Transverse colon (tissue), 4 donors: ENCODE results near the gene RGS5. TPM values are rescaled to one million over a fixed set of nuclear protein-coding genes. Genes with fewer than 3 reads are reported as not detected.

Source experiments
- DNase-seq: peaks from one replicate; pipeline ENCODE4 v3.0.0-alpha.2; 2019
- H3K27ac ChIP-seq, 4 donors: fragments of 200-600 bp; sonication (generic); 2 replicates each; pipeline ENCODE4 v1.5.1; 2016 to 2018; ENCODE audit warnings: inconsistent platforms in 4 of 4
- H3K27me3 ChIP-seq: fragments of 200-600 bp; sonication (generic); 2 replicates; pipeline ENCODE4 v1.5.1; 2017; ENCODE audit warnings: inconsistent platforms
- H3K36me3 ChIP-seq, 4 donors: fragments of 200-600 bp; sonication (generic); 2 replicates each; pipeline ENCODE4 v1.5.1; 2017 to 2019; ENCODE audit warnings: inconsistent platforms in 4 of 4
- H3K4me1 ChIP-seq, 4 donors: fragments of 200-600 bp; sonication (generic); 2 replicates each; pipeline ENCODE4 v1.5.1; 2017 to 2020; ENCODE audit warnings: inconsistent platforms in 4 of 4
- H3K4me3 ChIP-seq, 4 donors: fragments of 200-600 bp; sonication (generic); 1 replicate in 1 of 4; 2 replicates in 3 of 4; pipeline versions ENCODE4 v1.5.1 to v1.6.1; 2017 to 2019; ENCODE audit warnings: inconsistent platforms in 4 of 4
- H3K9me3 ChIP-seq, 2 donors: fragments of 200-600 bp; sonication (generic); 2 replicates each; pipeline ENCODE4 v1.5.1; 2017 to 2019; ENCODE audit warnings: inconsistent platforms in 2 of 2
- EP300 ChIP-seq: sonication (generic); formaldehyde crosslinking; IDR thresholded peaks from one replicate; pipeline ENCODE4 v1.6.1; 2017; ENCODE audit warnings: antibody characterized with exemption, low read depth
- POLR2A ChIP-seq: fragments of 450-650 bp; IDR thresholded peaks from one replicate; pipeline ENCODE4 v1.6.1; 2016; ENCODE audit warnings: antibody characterized with exemption, mild to moderate bottlenecking, moderate library complexity
- POLR2AphosphoS5 ChIP-seq, 3 donors: sonication (generic); formaldehyde crosslinking; IDR thresholded peaks; one replicate each; pipeline ENCODE4 v1.6.1; 2016; ENCODE audit warnings: antibody characterized with exemption in 3 of 3
- WGBS, 2 donors: methylation state at CpG; one replicate each; pipeline ENCODE4 v1.1.5; 2018; ENCODE audit warnings: low coverage in 1 of 2; 5-methylcytosine and 5-hydroxymethylcytosine counted together
- in situ Hi-C, 4 donors: fragments of 200-750 bp; cut with MboI; loops; one replicate each; pipeline versions ENCODE4 v1.15.0 to v1.15.1; 2017; ENCODE audit warnings: low sequenced_read_pairs in 3 of 4, low pct_ligation_motif_present in 1 of 4, low pct_unique_long_range_greater_than_20kb in 1 of 4
- intact Hi-C: fragments of 100-400 bp; cut with DNase I; formaldehyde crosslinking; loops from one replicate; pipeline ENCODE4 v1.15.1; 2023; ENCODE audit warnings: low total_unique reads
- total RNA-seq, 4 donors: library from RNA; depleted of rRNA; stranded (reverse); fragments of >200 nt; gene quantifications; one replicate each; pipeline ENCODE4 v1.1.0, GENCODE V29; 2016
- TF ChIP-seq, protein P1 (sequence below), 5 experiments: fragments of 200-600 bp in 3 of 5; fragments of 450-650 bp in 2 of 5; sonication (generic) in 3 of 5; IDR thresholded peaks; 1 replicate in 2 of 5; 2 replicates in 3 of 5; pipeline ENCODE4 v1.5.1; 2016 to 2017; ENCODE audit warnings: antibody characterized with exemption in 5 of 5, inconsistent platforms in 3 of 5, mild to moderate bottlenecking in 2 of 5, moderate library complexity in 1 of 5

RGS5 gene
- total RNA-seq, 4 donors from 2014 or later, result 28.1 to 55.6 (median 41.8) TPM

DNA sequence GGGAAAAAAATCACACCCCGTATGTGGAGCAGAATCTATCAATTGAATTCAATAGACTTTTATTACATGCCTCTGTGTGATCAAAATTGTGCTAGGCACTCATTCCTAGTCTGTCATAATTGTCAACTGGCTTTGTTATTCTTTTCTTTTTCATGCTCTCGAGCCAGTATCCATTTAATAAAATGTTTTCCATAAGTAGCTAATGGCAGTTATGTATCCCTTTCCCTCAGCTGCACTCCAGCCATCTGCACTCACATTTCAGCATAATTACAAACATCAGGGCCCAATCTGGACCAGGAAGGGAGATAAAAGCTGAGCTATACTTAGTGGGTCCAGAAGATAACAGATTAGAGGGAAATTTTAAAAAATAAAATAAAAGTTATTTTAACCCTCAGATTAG is 15.9 kb downstream of the RGS5 start:
- intact Hi-C loops, result loop anchor here (10.0 kb wide), 1 partner anchor 128 kb away; no protein-coding TSS in a partner anchor
- H3K27ac ChIP-seq, result no peak overlapping the region
- no peaks in the 10 kb centered on the region for H3K4me1 ChIP-seq
- 80 to 86% methylated on average over 2 of the region's 2 CpGs for WGBS, 2 donors
- in situ Hi-C loops, result loop anchor here in 2 of 4 donors (25.0 kb wide), 1 partner anchor 325 kb away; the partner anchor contains the start of gene CCDC190 (in 2 of the 2)
- TF ChIP-seq, protein P1, sequence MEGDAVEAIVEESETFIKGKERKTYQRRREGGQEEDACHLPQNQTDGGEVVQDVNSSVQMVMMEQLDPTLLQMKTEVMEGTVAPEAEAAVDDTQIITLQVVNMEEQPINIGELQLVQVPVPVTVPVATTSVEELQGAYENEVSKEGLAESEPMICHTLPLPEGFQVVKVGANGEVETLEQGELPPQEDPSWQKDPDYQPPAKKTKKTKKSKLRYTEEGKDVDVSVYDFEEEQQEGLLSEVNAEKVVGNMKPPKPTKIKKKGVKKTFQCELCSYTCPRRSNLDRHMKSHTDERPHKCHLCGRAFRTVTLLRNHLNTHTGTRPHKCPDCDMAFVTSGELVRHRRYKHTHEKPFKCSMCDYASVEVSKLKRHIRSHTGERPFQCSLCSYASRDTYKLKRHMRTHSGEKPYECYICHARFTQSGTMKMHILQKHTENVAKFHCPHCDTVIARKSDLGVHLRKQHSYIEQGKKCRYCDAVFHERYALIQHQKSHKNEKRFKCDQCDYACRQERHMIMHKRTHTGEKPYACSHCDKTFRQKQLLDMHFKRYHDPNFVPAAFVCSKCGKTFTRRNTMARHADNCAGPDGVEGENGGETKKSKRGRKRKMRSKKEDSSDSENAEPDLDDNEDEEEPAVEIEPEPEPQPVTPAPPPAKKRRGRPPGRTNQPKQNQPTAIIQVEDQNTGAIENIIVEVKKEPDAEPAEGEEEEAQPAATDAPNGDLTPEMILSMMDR (IDR thresholded peaks at IDR 0.05), result no peak
- TF ChIP-seq POLR2A (no peak), EP300 (no peak), POLR2AphosphoS5 (IDR thresholded peaks at IDR 0.05) (no peak)
- no peak for DNase-seq
- H3K9me3 ChIP-seq, result no peaks in the 10 kb centered on the region
- H3K36me3 ChIP-seq, result no peaks in the 10 kb centered on the region
- no peak overlapping the region for H3K4me3 ChIP-seq
- H3K27me3 ChIP-seq, result no peaks in the 10 kb centered on the region

DNA sequence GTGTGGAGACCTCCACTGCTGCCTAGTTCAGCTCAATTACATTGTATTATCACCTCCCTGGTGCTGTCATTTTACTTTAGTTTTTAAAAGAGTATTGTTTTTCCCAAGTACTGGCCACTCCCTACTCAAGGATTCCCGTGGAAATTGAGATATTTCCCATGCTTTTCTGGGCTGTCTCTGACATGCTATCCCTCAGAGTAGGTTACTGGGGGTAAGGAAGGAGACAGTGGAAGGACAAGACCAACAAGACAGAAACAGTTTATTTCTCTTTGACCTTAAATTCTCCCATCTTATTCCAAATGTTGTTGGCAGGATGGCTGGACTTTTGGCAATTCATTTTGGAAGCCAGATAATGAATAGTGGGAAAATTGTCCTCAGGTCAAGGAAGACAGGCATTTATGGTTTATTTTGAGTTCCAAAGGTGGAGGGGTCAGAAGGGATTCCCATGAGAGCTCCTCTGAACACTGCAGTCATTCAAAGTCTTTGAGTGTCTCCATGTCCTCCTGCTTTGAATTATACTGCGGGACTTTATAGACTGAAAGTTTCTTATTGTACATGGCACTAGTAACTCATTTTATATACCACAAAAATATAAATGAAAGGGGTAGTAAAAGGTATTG is 20.3 kb downstream of the RGS5 start:
- Histone ChIP-seq H3K9me3 (no peaks in the 10 kb centered on the region), H3K27ac (no peak overlapping the region), H3K4me3 (no peak overlapping the region), H3K4me1 (peaks cover 0 to 4% (median 0%) of the 10 kb centered on the region in 4 donors), H3K36me3 (no peaks in the 10 kb centered on the region), H3K27me3 (no peaks in the 10 kb centered on the region)
- TF ChIP-seq, protein P1 (IDR thresholded peaks at IDR 0.05), result no peak
- no peak for TF ChIP-seq POLR2A
- no peak for TF ChIP-seq POLR2AphosphoS5 (IDR thresholded peaks at IDR 0.05)
- no peak for TF ChIP-seq EP300
- in situ Hi-C loops (loop anchor here in 2 of 4 donors (25.0 kb wide), 1 partner anchor 320 kb away; the partner anchor contains the start of gene CCDC190 (in 2 of the 2)), intact Hi-C loops (loop anchor here (10.0 kb wide), 1 partner anchor 132 kb away; no protein-coding TSS in a partner anchor)
- no peak for DNase-seq
- WGBS, 2 donors, result 56 to 63% methylated on average over 2 of the region's 2 CpGs

DNA sequence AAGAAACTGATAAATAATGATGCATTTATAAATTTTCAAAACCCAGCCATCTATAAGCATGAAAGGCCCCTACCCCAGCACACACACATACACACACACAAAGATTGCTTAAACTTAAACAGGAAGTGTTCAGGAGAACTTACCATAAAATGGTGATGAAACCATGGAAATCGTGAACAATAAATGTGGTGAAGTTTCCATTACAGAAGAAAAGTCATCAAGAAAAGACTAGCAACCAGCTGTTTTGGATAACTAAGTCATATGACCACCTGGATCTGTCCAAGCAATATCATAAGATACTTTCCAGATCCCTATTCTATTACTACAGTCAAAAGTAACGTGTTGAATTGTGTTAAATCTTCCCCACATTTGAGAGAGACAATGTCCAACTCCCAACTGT is 24.1 kb downstream of the RGS5 start:
- no peaks in the 10 kb centered on the region for H3K36me3 ChIP-seq
- TF ChIP-seq EP300 (no peak), POLR2AphosphoS5 (IDR thresholded peaks at IDR 0.05) (no peak), POLR2A (no peak)
- TF ChIP-seq, protein P1 (IDR thresholded peaks at IDR 0.05), result no peak
- H3K27me3 ChIP-seq, result no peaks in the 10 kb centered on the region
- no peak overlapping the region for H3K4me3 ChIP-seq
- 48 to 50% methylated on average over 2 of the region's 2 CpGs for WGBS, 2 donors
- H3K27ac ChIP-seq, result peak overlapping the region in 3 of 4 donors; percentile 19 to 49 (median 48)
- DNase-seq, result no peak
- intact Hi-C loops (loop anchor here (10.0 kb wide), 1 partner anchor 304 kb away; no protein-coding TSS in a partner anchor), in situ Hi-C loops (loop anchor here (10.0 to 25.0 kb wide), 2 partner anchors 316 to 324 kb away; partner anchors contain the start of gene CCDC190 (in 2 of the 4))
- no peaks in the 10 kb centered on the region for H3K9me3 ChIP-seq
- H3K4me1 ChIP-seq, result peaks cover 0 to 4% (median under 1%) of the 10 kb centered on the region in 4 donors

DNA sequence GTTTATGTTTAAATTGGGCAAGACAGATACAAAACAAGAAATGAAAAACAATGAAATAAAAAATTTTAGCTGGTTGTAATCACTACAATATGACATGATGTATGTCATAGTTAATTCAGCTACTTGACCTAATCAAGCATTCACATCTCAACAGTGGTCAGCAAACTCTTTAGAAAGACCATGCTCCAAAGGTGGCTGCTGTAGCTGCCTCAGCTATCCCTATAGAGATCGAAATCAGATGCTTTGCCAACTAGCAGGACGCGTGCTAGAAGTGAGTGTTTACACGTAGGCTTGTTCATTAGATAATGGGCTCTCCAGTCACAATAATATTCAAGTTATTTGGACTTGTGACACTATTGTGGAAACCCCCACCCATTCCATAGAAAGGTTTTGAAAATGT is 25.9 kb downstream of the RGS5 start:
- no peak for DNase-seq
- no peaks in the 10 kb centered on the region for H3K9me3 ChIP-seq
- TF ChIP-seq POLR2A (no peak), EP300 (no peak), POLR2AphosphoS5 (IDR thresholded peaks at IDR 0.05) (no peak)
- TF ChIP-seq, protein P1 (IDR thresholded peaks at IDR 0.05), result no peak
- H3K4me3 ChIP-seq, result no peak overlapping the region
- in situ Hi-C loops (loop anchor here (10.0 to 25.0 kb wide), 2 partner anchors 314 to 322 kb away; partner anchors contain the start of gene CCDC190 (in 2 of the 4)), intact Hi-C loops (loop anchor here (10.0 kb wide), 1 partner anchor 302 kb away; no protein-coding TSS in a partner anchor)
- peaks cover 0 to 10% (median 3%) of the 10 kb centered on the region in 4 donors for H3K4me1 ChIP-seq
- H3K36me3 ChIP-seq, result no peaks in the 10 kb centered on the region
- no peak overlapping the region for H3K27ac ChIP-seq
- H3K27me3 ChIP-seq, result no peaks in the 10 kb centered on the region
- 78 to 100% methylated on average over 1 to 4 of the region's 4 CpGs for WGBS, 2 donors
